Small intestine (tissue), 7 donors: ENCODE results near the gene FASLG. TPM values are rescaled to one million over a fixed set of nuclear protein-coding genes. Genes with fewer than 3 reads are reported as not detected.

Experiments used
- DNase-seq, 2 donors: peaks; one replicate each; pipeline versions ENCODE4 v3.0.0 to v3.0.0-alpha.2; 2013
- FAIRE-seq: peaks from 2 replicates; lab custom pipeline; 2012; peaks lifted over from hg19 to GRCh38; lab: Jason Lieb, UNC
- H3K27ac ChIP-seq, 3 donors: one replicate each; pipeline ENCODE4 v1.5.1; 2013; ENCODE audit warnings: low read length in 2 of 3, mild to moderate bottlenecking in 2 of 3, control low read depth in 1 of 3, inconsistent platforms in 1 of 3, low read depth in 1 of 3, moderate library complexity in 1 of 3
- H3K27me3 ChIP-seq, 3 donors: one replicate each; pipeline ENCODE4 v1.6.1; 2013; ENCODE audit warnings: low read length in 3 of 3, inconsistent platforms in 1 of 3; ENCODE audit not compliant: control insufficient read depth in 3 of 3, insufficient read depth in 3 of 3
- H3K36me3 ChIP-seq, 3 donors: one replicate each; pipeline ENCODE4 v1.6.1; 2013; ENCODE audit warnings: low read length in 3 of 3, inconsistent platforms in 1 of 3, low read depth in 1 of 3, mild to moderate bottlenecking in 1 of 3, moderate library complexity in 1 of 3; ENCODE audit not compliant: control insufficient read depth in 3 of 3, insufficient read depth in 2 of 3
- H3K4me1 ChIP-seq, 3 donors: one replicate each; pipeline ENCODE4 v1.6.1; 2013; ENCODE audit warnings: low read length in 2 of 3, inconsistent platforms in 1 of 3, low read depth in 1 of 3, mild to moderate bottlenecking in 1 of 3, moderate library complexity in 1 of 3; ENCODE audit not compliant: control insufficient read depth in 3 of 3, insufficient read depth in 2 of 3
- H3K4me3 ChIP-seq, 3 donors: one replicate each; pipeline ENCODE4 v1.5.1; 2013; ENCODE audit warnings: low read length in 3 of 3, control low read depth in 1 of 3, inconsistent platforms in 1 of 3, low read depth in 1 of 3, mild to moderate bottlenecking in 1 of 3, moderate library complexity in 1 of 3
- H3K9me3 ChIP-seq, 2 donors: one replicate each; pipeline ENCODE4 v1.6.1; 2013; ENCODE audit warnings: low read depth in 1 of 2, low read length in 1 of 2; ENCODE audit not compliant: control insufficient read depth in 2 of 2, insufficient read depth in 1 of 2
- WGBS, 3 donors: extraction: QIAGEN DNeasy Blood & Tissue Kit; methylation state at CpG; one replicate each; pipeline ENCODE4 v1.1.7; 2013; 5-methylcytosine and 5-hydroxymethylcytosine counted together
- polyA plus RNA-seq, 4 donors: library from polyadenylated mRNA; stranded (reverse) in 3 of 4; unstranded in 1 of 4; fragments of 200-250 nt in 3 of 4; fragments of 120-200 nt in 1 of 4; gene quantifications; one replicate each; pipeline versions ENCODE4 v1.2.1 to v1.2.3, GENCODE V29; 2013
- donor health status: healthy with polysubstance abuse.
- donor health status: control.
- donor health status: control.
- donor health status: Bipolar disorder and iron deficiency.
- donor health status: healthy.

Gene FASLG
- polyA plus RNA-seq, 4 donors: 0.09 to 1.4 (median 0.58) TPM; not detected in 1

DNA sequence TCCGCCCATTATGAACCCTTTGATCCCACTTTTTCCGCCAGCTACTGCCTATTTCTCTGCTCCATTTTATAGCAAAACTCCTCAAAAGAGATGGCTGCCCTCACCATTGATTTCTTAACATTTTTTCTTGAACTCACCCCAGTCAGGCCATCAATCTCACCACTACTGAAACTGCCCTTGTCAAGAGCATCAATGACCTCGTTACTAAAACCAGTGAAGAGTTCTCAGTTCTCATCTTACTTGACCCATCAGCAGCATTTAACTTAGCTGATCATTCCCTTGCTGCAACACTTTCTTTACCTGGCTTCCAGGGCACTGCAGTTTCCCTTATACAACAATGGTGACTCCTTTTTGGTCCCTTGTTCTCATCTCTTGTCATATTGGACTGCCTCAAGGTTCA lies 35.2 kb upstream of the FASLG start:
- H3K36me3 ChIP-seq: no peaks in the 10 kb centered on the region
- H3K9me3 ChIP-seq: peaks cover 0 to 29% of the 10 kb centered on the region in 2 donors
- H3K27me3 ChIP-seq: no peaks in the 10 kb centered on the region
- DNase-seq (no peak), FAIRE-seq (no peak)
- H3K27ac ChIP-seq: no peak overlapping the region
- H3K4me1 ChIP-seq: no peaks in the 10 kb centered on the region
- no peak overlapping the region for H3K4me3 ChIP-seq
- 78 to 89% (median 85%) methylated on average over 3 of the region's 3 CpGs for WGBS, 3 donors

DNA sequence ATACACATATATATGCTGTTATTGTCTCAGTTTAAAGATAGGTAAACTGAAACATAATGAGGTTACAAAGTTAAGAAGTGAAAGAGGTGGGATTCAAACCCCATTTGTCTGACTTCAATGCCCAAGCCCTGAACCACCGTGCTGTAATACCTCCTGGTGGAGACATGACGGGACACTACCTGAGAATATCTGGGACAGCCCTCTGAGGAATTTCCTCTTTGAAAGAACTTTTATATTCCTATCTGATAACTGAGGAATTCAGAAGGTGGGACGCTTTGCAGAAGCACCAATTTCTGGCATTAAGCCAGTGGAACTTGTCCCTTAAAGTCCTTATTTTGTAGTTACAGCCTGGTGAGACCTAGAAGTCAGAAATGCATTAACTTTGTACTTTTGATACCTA lies 32.1 kb upstream of the FASLG start:
- Histone ChIP-seq H3K4me1 (no peaks in the 10 kb centered on the region), H3K36me3 (no peaks in the 10 kb centered on the region), H3K27me3 (no peaks in the 10 kb centered on the region), H3K9me3 (peaks cover 0 to 6% of the 10 kb centered on the region in 2 donors), H3K27ac (no peak overlapping the region), H3K4me3 (no peak overlapping the region)
- WGBS, 3 donors: 25 to 45% (median 40%) methylated on average over 3 of the region's 3 CpGs
- DNase-seq: peak in 1 of 2 donors; percentile 31
- no peak for FAIRE-seq

DNA sequence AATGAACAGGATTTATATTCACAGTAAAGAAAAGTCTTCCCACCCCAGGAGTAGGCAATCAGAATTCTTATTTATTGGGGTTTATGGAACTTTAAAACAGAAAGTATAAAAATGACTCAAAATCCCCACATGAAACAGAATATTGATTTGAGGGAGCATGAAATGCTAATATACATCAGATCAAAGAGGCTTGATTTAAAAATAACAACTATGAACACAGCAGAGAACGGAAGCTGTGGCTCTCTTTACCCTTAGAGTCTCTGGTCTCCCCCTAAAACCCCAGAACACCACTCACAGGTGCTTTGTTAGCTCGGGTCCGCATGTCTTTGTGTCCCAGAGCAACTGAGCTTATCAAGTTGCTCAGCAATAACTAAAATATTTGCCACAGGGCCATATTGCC lies 31.2 kb upstream of the FASLG start:
- WGBS, 3 donors: 66 to 71% (median 71%) methylated on average over 3 of the region's 3 CpGs
- peak in 1 of 2 donors; percentile 44 for DNase-seq
- no peaks in the 10 kb centered on the region for H3K36me3 ChIP-seq
- H3K27ac ChIP-seq: no peak overlapping the region
- no peak overlapping the region for H3K4me3 ChIP-seq
- no peak for FAIRE-seq
- H3K4me1 ChIP-seq: no peaks in the 10 kb centered on the region
- no peaks in the 10 kb centered on the region for H3K27me3 ChIP-seq
- H3K9me3 ChIP-seq: peaks cover 0 to 6% of the 10 kb centered on the region in 2 donors

DNA sequence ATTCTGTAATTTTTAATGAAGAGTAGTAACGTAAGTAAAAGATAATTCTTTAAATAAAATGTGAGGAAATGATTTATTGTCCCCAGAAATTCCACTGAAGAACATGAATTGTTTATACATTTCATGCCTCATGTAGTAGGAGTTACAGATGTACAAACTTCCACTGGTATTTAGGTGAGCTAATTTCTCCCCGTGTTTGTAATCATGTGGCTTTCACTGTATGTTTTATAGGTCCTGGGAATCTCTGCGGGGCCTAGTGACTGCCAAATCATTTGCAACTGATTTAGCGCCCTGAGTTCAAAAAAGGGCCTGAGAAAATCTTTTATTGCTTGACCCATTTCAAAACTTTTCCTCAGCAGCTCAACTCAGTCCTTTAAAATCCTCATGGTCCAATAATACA lies 30.5 kb upstream of the FASLG start:
- Histone ChIP-seq H3K27me3 (no peaks in the 10 kb centered on the region), H3K4me3 (no peak overlapping the region), H3K9me3 (peaks cover 0 to 6% of the 10 kb centered on the region in 2 donors), H3K4me1 (no peaks in the 10 kb centered on the region), H3K36me3 (no peaks in the 10 kb centered on the region), H3K27ac (no peak overlapping the region)
- WGBS, 3 donors: 81 to 90% (median 87%) methylated on average over 4 of the region's 4 CpGs
- DNase-seq (no peak), FAIRE-seq (no peak)

DNA sequence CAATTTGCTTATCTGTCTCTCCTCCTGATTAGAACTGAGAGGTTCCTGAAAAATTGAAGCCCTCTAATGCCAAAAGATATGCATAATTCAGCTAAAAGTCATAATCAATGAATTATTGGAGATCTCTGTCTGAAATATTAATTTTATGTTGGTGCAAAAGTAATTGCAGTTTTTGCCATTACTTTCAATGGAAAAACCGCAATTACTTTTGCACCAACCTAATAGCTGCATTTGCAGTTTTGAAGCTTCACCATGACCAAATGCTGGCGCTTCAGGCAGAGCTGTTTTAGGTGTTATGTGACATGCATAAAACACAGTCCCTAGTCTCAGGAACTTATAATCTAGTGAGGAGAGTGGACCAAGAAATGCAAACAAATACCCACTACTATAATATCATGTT lies 29.7 kb upstream of the FASLG start:
- FAIRE-seq (no peak), DNase-seq (no peak)
- H3K4me1 ChIP-seq: no peaks in the 10 kb centered on the region
- 90 to 94% (median 91%) methylated on average over 2 of the region's 2 CpGs for WGBS, 3 donors
- H3K27me3 ChIP-seq: no peaks in the 10 kb centered on the region
- no peak overlapping the region for H3K27ac ChIP-seq
- H3K9me3 ChIP-seq: peaks cover 0 to 6% of the 10 kb centered on the region in 2 donors
- no peaks in the 10 kb centered on the region for H3K36me3 ChIP-seq
- H3K4me3 ChIP-seq: no peak overlapping the region

DNA sequence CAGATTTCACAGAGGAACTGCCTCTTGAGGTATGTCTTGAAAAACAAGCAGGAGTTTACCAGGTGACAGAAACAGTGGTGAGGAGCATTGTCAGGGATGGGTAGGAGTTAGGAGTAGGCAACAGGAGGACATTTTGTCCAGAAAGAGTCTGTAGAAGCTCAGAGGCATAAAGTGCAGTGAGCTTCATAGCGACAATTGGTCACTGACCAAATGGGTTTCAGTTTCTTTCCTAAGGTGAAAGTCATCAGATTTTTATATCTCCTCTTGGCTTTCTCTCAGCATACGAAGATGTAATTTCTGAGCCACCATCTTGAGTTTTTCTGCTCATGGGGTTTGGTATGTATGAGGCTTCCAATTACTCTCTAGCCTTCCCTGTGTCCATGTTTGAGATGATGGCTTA lies 29.3 kb upstream of the FASLG start:
- 80 to 86% (median 84%) methylated on average over 2 of the region's 2 CpGs for WGBS, 3 donors
- Histone ChIP-seq H3K4me1 (no peaks in the 10 kb centered on the region), H3K4me3 (no peak overlapping the region), H3K27ac (no peak overlapping the region), H3K27me3 (no peaks in the 10 kb centered on the region), H3K9me3 (peaks cover 0 to 6% of the 10 kb centered on the region in 2 donors), H3K36me3 (no peaks in the 10 kb centered on the region)
- DNase-seq (no peak), FAIRE-seq (no peak)

DNA sequence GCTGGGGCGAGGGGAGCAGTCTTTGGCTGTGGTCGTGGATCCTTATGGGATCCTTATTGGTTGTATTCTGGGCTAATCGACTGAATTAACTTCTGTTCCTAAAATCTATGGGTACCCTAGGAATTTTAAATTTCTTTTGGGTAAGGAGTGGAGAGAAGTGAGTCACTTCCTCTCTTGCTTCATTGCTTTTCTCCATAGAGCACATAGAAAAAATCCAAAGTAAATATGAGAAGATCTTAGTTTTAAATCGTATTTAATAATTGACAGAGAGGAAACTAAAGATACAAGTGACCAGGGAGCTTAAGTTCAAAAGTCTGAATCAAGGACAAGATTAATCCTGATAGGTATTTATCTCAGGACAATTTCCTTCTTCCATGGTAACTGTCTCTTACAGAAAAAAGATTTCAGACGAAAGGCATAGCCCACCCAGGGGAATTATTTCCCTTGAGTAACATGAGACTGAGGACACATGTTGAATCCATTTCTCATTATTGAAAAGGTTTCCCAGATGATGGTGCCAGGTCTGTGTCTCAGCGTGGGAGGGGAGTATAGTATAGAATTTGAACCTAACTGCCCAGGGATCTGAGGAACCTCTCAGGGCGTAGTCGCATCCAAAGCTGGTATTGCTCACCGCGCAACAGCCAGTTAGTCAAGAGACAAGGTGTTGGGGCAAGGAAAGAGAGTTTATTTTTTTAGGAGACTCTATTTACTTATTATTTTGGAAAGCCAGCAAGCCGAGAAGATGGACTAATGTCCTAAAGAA lies 28.7 kb upstream of the FASLG start:
- Histone ChIP-seq H3K4me1 (no peaks in the 10 kb centered on the region), H3K36me3 (no peaks in the 10 kb centered on the region), H3K27me3 (no peaks in the 10 kb centered on the region), H3K9me3 (peaks cover 0 to 6% of the 10 kb centered on the region in 2 donors), H3K4me3 (no peak overlapping the region), H3K27ac (no peak overlapping the region)
- DNase-seq (no peak), FAIRE-seq (no peak)
- 89 to 91% (median 91%) methylated on average over 11 of the region's 11 CpGs for WGBS, 3 donors

DNA sequence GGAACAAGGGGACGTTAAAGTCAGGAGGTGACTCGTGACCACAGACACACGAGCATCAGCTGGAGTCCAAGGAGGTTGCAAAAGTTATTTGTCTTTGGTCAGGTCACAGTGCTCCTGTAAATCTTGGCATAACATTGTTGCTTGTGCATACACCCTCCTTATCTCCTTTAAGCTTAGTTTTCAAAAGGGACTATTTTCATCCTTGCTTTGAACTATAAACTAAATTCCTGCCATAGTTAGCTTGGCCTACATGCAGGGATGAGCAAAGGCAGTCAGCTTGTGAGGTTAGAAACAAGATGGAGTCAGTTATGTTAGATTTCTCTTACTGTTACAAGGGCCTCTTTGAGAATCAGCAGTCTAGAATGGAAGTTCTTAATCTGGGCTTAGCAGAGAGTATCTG lies 28.0 kb upstream of the FASLG start:
- Histone ChIP-seq H3K27me3 (no peaks in the 10 kb centered on the region), H3K9me3 (peaks cover 0 to 6% of the 10 kb centered on the region in 2 donors), H3K4me3 (no peak overlapping the region), H3K27ac (no peak overlapping the region), H3K36me3 (no peaks in the 10 kb centered on the region), H3K4me1 (no peaks in the 10 kb centered on the region)
- FAIRE-seq: no peak
- 74 to 79% (median 74%) methylated on average over 3 of the region's 3 CpGs for WGBS, 3 donors
- no peak for DNase-seq

DNA sequence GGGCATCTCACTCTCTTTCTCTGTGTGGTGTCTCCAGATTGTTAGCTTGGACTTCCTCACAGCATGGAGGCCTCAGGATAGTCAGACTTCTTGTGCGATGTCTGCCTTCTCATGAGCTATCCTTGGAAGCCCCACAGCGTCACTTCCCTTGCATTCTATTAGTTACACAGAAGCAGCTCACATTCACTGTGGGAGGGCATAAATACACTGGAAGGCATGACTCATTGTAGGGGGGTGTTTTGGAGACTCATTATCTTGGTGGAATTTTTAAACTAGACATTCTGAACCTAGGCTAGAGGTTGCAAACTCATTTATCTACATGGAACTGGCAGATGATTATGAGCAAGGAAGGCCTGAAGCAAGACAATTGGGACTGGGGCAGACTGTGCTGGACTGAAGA lies 21.4 kb upstream of the FASLG start:
- H3K4me1 ChIP-seq: no peaks in the 10 kb centered on the region
- H3K27me3 ChIP-seq: no peaks in the 10 kb centered on the region
- no peak overlapping the region for H3K4me3 ChIP-seq
- no peaks in the 10 kb centered on the region for H3K36me3 ChIP-seq
- no peaks in the 10 kb centered on the region for H3K9me3 ChIP-seq
- WGBS, 3 donors: 93 to 95% (median 94%) methylated on average over 2 of the region's 2 CpGs
- H3K27ac ChIP-seq: no peak overlapping the region
- DNase-seq (no peak), FAIRE-seq (no peak)
